Activated naive CD8-positive, alpha-beta T cell treated with anti-CD3 and anti-CD28 coated beads, Interleukin-2, amount 50 U/mL, for 24 hours (primary cell): ENCODE data around the gene PDXP.
"Not testable (repeated sequence)": the region's sequence is repeated elsewhere in the genome, so short reads cannot be mapped to it uniquely, and the experiment has no call there.

ENCODE experiments used
- ATAC-seq: fragments of 150-1000 bp; cut with Tn5 transposase; one replicate; pipeline ENCODE4 v1.10.0; 2021
- DNase-seq: peaks from one replicate; pipeline ENCODE4 v3.0.0; 2021
- H3K27ac Mint-ChIP-seq: one replicate; pipeline ENCODE4 v1.8.0; 2021; ENCODE audit warnings: mild to moderate bottlenecking, mixed read lengths
- H3K27me3 Mint-ChIP-seq: one replicate; pipeline ENCODE4 v1.8.0; 2021; ENCODE audit warnings: mixed read lengths
- H3K36me3 Mint-ChIP-seq: one replicate; pipeline ENCODE4 v1.8.0; 2021; ENCODE audit warnings: low read depth, mixed read lengths
- H3K4me1 Mint-ChIP-seq: one replicate; pipeline ENCODE4 v1.8.0; 2021; ENCODE audit warnings: mixed read lengths
- H3K4me3 Mint-ChIP-seq: one replicate; pipeline ENCODE4 v1.8.0; 2021; ENCODE audit warnings: mild to moderate bottlenecking, moderate library complexity, mixed read lengths
- H3K9me3 Mint-ChIP-seq: one replicate; pipeline ENCODE4 v1.8.0; 2021; ENCODE audit warnings: mixed read lengths

The PDXP gene

GRCh38 chr22:37650463-37651136 lies 7.9 kb upstream of the PDXP start:
- Mint-ChIP-seq H3K27ac (no peak overlapping the region), H3K9me3 (no peaks in the 10 kb centered on the region), H3K4me1 (peaks cover 1% of the 10 kb centered on the region), H3K36me3 (peaks cover 36% of the 10 kb centered on the region), H3K27me3 (no peaks in the 10 kb centered on the region), H3K4me3 (no peak overlapping the region)
- ATAC-seq = no peak
- no peak for DNase-seq

GRCh38 chr22:37654563-37655251 lies 3.8 kb upstream of the PDXP start:
- peaks cover 17% of the 10 kb centered on the region for H3K4me1 Mint-ChIP-seq
- peaks cover 18% of the 10 kb centered on the region for H3K36me3 Mint-ChIP-seq
- DNase-seq (no peak), ATAC-seq (no peak)
- H3K27me3 Mint-ChIP-seq = no peaks in the 10 kb centered on the region
- no peaks in the 10 kb centered on the region for H3K9me3 Mint-ChIP-seq
- H3K27ac Mint-ChIP-seq = no peak overlapping the region
- H3K4me3 Mint-ChIP-seq = no peak overlapping the region

- Mint-ChIP-seq H3K36me3 (peaks cover 14% of the 10 kb centered on the region), H3K4me1 (peaks cover 22% of the 10 kb centered on the region), H3K4me3 (no peak overlapping the region), H3K27ac (no peak overlapping the region), H3K27me3 (no peaks in the 10 kb centered on the region), H3K9me3 (no peaks in the 10 kb centered on the region)
- ATAC-seq = no peak
- no peak for DNase-seq
These were observed 3.3 kb upstream of the PDXP start for GRCh38 chr22:37655252-37655563.

- peak overlapping the region; percentile 34 for H3K4me3 Mint-ChIP-seq
These were observed 1.9 kb upstream of the PDXP start for GRCh38 chr22:37656583-37656982.

GRCh38 chr22:37657590-37658132 lies 862 bp upstream of the PDXP start:
- ATAC-seq = no peak
- peak overlapping the region; percentile 87 for H3K27ac Mint-ChIP-seq
- H3K36me3 Mint-ChIP-seq = peaks cover 8% of the 10 kb centered on the region
- no peaks in the 10 kb centered on the region for H3K9me3 Mint-ChIP-seq
- no peaks in the 10 kb centered on the region for H3K27me3 Mint-ChIP-seq
- H3K4me1 Mint-ChIP-seq = peaks cover 44% of the 10 kb centered on the region
- no peak for DNase-seq
- peak overlapping the region; percentile 80 for H3K4me3 Mint-ChIP-seq

More at GRCh38 chr22:37656583-37656982, 1.9 kb upstream of the PDXP start:
- not testable (repeated sequence) for H3K27me3 Mint-ChIP-seq, DNase-seq, ATAC-seq, H3K9me3 Mint-ChIP-seq
- peaks cover 36% of the 10 kb centered on the region for H3K4me1 Mint-ChIP-seq
- H3K27ac Mint-ChIP-seq = peak overlapping the region; percentile 61
- peaks cover 16% of the 10 kb centered on the region for H3K36me3 Mint-ChIP-seq

- no peaks in the 10 kb centered on the region for H3K9me3 Mint-ChIP-seq
- H3K4me3 Mint-ChIP-seq = peak overlapping the region; percentile 88
- H3K4me1 Mint-ChIP-seq = peaks cover 43% of the 10 kb centered on the region
- no peak for ATAC-seq
- no peak for DNase-seq
- peak overlapping the region; percentile 56 for H3K27ac Mint-ChIP-seq
- H3K36me3 Mint-ChIP-seq = peaks cover 4% of the 10 kb centered on the region
- no peaks in the 10 kb centered on the region for H3K27me3 Mint-ChIP-seq
These were observed 758 bp downstream of the PDXP start for GRCh38 chr22:37659066-37659896.

- Mint-ChIP-seq H3K27me3 (no peaks in the 10 kb centered on the region), H3K36me3 (peaks cover 4% of the 10 kb centered on the region), H3K4me3 (peak overlapping the region; percentile 88), H3K9me3 (no peaks in the 10 kb centered on the region), H3K27ac (peak overlapping the region; percentile 56), H3K4me1 (peaks cover 43% of the 10 kb centered on the region)
- DNase-seq (no peak), ATAC-seq (no peak)
These were observed 1.6 kb downstream of the PDXP start for GRCh38 chr22:37659897-37660708.

GRCh38 chr22:37660709-37661045 lies 2.2 kb downstream of the PDXP start:
- no peak overlapping the region for H3K27ac Mint-ChIP-seq
- no peaks in the 10 kb centered on the region for H3K9me3 Mint-ChIP-seq
- peak overlapping the region; percentile 88 for H3K4me3 Mint-ChIP-seq
- peaks cover 4% of the 10 kb centered on the region for H3K36me3 Mint-ChIP-seq
- no peak for DNase-seq
- ATAC-seq = no peak
- peaks cover 43% of the 10 kb centered on the region for H3K4me1 Mint-ChIP-seq
- no peaks in the 10 kb centered on the region for H3K27me3 Mint-ChIP-seq

GRCh38 chr22:37661160-37661924 lies 2.8 kb downstream of the PDXP start:
- no peak for DNase-seq
- H3K4me3 Mint-ChIP-seq = peak overlapping the region; percentile 88
- peaks cover 8% of the 10 kb centered on the region for H3K36me3 Mint-ChIP-seq
- H3K9me3 Mint-ChIP-seq = no peaks in the 10 kb centered on the region
- peak overlapping the region; percentile 42 for H3K27ac Mint-ChIP-seq
- no peak for ATAC-seq
- peaks cover 43% of the 10 kb centered on the region for H3K4me1 Mint-ChIP-seq
- H3K27me3 Mint-ChIP-seq = no peaks in the 10 kb centered on the region

- ATAC-seq (no peak), DNase-seq (no peak)
- H3K36me3 Mint-ChIP-seq = peaks cover 14% of the 10 kb centered on the region
- H3K4me3 Mint-ChIP-seq = no peak overlapping the region
- H3K4me1 Mint-ChIP-seq = peaks cover 41% of the 10 kb centered on the region
- no peak overlapping the region for H3K27ac Mint-ChIP-seq
- H3K9me3 Mint-ChIP-seq = no peaks in the 10 kb centered on the region
- no peaks in the 10 kb centered on the region for H3K27me3 Mint-ChIP-seq
These were observed 3.5 kb downstream of the PDXP start for GRCh38 chr22:37662039-37662438.

GRCh38 chr22:37663521-37664140 lies 5.1 kb downstream of the PDXP start:
- no peaks in the 10 kb centered on the region for H3K27me3 Mint-ChIP-seq
- no peak for ATAC-seq
- DNase-seq = no peak
- H3K9me3 Mint-ChIP-seq = no peaks in the 10 kb centered on the region
- peaks cover 14% of the 10 kb centered on the region for H3K36me3 Mint-ChIP-seq
- H3K4me3 Mint-ChIP-seq = no peak overlapping the region
- H3K27ac Mint-ChIP-seq = no peak overlapping the region
- peaks cover 31% of the 10 kb centered on the region for H3K4me1 Mint-ChIP-seq

GRCh38 chr22:37664249-37665101 lies 6.0 kb downstream of the PDXP start:
- Mint-ChIP-seq H3K36me3 (peaks cover 14% of the 10 kb centered on the region), H3K27me3 (no peaks in the 10 kb centered on the region), H3K9me3 (no peaks in the 10 kb centered on the region), H3K4me1 (peaks cover 31% of the 10 kb centered on the region), H3K4me3 (no peak overlapping the region), H3K27ac (no peak overlapping the region)
- no peak for ATAC-seq
- DNase-seq = no peak
